Measurements from ENCODE around the gene DIO3. TPM values are rescaled to one million over a fixed set of nuclear protein-coding genes. Genes with fewer than 3 reads are reported as not detected.

DIO3 gene
- polyA plus RNA-seq (2011; rRNA removed) (not detected in 2 replicates), polyA minus RNA-seq (2011; rRNA and poly(A)+ RNA removed) (not detected in 2 replicates)

GRCh38 chr14:101561145-101561896 is at the start of gene DIO3:
Gene DIO3 (plus strand): TSS chr14:101561495.
- H3K9me3 ChIP-seq (ENCODE audit: control insufficient read depth, insufficient read depth, low read length): peaks cover 17% of the 10 kb centered on the region
- no peak for DNase-seq (ENCODE audit: low read depth, low spot score)
- peaks cover 63% of the 10 kb centered on the region for H3K27me3 ChIP-seq (ENCODE audit: control insufficient read depth, insufficient read depth, low read length)
- CTCF ChIA-PET: no interaction called here
- TF ChIP-seq, protein P1, sequence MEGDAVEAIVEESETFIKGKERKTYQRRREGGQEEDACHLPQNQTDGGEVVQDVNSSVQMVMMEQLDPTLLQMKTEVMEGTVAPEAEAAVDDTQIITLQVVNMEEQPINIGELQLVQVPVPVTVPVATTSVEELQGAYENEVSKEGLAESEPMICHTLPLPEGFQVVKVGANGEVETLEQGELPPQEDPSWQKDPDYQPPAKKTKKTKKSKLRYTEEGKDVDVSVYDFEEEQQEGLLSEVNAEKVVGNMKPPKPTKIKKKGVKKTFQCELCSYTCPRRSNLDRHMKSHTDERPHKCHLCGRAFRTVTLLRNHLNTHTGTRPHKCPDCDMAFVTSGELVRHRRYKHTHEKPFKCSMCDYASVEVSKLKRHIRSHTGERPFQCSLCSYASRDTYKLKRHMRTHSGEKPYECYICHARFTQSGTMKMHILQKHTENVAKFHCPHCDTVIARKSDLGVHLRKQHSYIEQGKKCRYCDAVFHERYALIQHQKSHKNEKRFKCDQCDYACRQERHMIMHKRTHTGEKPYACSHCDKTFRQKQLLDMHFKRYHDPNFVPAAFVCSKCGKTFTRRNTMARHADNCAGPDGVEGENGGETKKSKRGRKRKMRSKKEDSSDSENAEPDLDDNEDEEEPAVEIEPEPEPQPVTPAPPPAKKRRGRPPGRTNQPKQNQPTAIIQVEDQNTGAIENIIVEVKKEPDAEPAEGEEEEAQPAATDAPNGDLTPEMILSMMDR (IDR thresholded peaks at IDR 0.05; ENCODE audit: low read depth, low read length): no peak
- no peak within 1 kb of the TSS for H3K27ac ChIP-seq (ENCODE audit: low read depth, low read length)
- no peak within 1 kb of the TSS for H3K4me3 ChIP-seq (ENCODE audit: low read depth, low read length)
- POLR2A ChIA-PET: no interaction called here

DNA sequence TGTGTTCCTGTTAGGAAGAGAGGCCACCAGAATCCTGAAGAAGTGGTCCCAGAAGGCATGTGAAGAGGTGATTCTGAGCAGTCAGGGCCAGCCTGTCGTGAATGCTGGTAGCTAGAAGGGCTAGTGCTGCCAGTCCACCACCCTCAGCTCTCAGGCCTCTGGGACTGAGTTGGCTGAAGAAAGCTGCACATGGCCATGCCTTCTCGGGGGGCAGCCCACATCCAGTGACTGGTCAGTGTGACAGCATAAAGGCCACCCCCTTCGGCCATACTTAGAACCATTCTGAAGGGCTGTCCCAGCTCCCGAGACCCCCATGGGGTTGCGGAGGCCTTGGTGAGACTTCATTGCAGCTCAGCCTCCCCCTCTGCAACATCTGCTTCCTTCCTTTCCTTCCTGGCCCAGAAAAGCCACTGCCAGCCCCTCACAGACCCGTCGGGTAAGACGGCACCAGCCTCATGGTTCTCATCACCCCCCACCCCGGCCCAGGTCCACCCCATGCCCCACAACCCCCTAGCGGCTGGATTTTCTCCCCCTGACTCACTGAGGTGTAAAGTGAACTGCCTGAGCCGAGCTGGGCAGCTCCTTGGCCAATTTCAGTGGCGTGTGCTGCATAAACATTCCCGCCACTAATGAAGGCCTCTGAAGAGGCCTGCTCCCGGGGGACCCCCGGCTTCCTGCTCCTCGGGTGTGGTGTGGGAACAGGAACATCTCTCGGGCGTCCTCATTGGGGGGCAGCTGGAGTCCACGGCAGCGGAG is 49.5 kb upstream of the DIO3 start:
- H3K9me3 ChIP-seq (ENCODE audit: control insufficient read depth, insufficient read depth, low read length): peaks cover 13% of the 10 kb centered on the region
- H3K27me3 ChIP-seq (ENCODE audit: control insufficient read depth, insufficient read depth, low read length): peaks cover 4% of the 10 kb centered on the region
- H3K4me3 ChIP-seq (ENCODE audit: low read depth, low read length): no peak overlapping the region
- POLR2A ChIA-PET: no interaction called here
- TF ChIP-seq, protein P1 (IDR thresholded peaks at IDR 0.05; ENCODE audit: low read depth, low read length): no peak
- no peak for DNase-seq (ENCODE audit: low read depth, low spot score)
- CTCF ChIA-PET: no interaction called here
- no peak overlapping the region for H3K27ac ChIP-seq (ENCODE audit: low read depth, low read length)

DNA sequence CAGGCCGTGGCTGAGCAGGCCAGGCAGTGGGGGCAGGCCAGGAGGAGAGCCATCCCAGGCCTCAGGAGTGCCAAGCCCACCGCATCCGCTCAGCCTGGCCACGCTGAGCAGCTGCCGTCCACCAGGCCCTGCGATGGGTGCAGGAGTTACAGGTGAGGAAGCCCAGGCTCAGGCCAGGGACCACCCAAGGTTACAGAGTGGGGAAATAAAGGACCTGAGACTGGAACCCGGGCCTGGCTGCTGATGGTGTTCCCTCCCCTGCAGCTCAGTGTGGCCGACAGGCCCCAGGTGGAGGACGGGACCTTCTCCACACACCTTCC is 49.0 kb upstream of the DIO3 start:
- POLR2A ChIA-PET: no interaction called here

DNA sequence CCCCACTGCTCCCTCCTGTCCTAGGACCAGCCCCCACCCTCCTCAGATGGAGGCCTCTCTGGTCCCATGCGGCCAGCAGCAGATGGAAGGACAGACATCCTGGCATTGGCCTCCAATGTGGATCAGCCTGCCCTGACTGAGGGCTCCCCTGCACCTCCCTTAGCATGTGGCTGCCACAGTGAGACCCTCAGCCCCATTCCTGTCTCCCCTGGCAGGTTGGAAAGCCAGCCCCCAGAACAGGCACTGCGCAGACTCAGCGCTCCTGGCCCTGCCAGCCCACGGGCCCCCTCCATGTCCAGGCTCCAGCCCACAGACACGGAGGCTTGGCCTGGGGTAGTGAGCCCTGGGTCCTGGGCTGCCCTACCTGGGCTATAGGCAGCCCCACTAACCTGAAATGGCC is 47.2 kb upstream of the DIO3 start:
- H3K27ac ChIP-seq (ENCODE audit: low read depth, low read length): no peak overlapping the region
- H3K27me3 ChIP-seq (ENCODE audit: control insufficient read depth, insufficient read depth, low read length): peaks cover 2% of the 10 kb centered on the region
- no peak for DNase-seq (ENCODE audit: low read depth, low spot score)
- H3K4me3 ChIP-seq (ENCODE audit: low read depth, low read length): no peak overlapping the region
- CTCF ChIA-PET: no interaction called here
- TF ChIP-seq, protein P1 (IDR thresholded peaks at IDR 0.05; ENCODE audit: low read depth, low read length): no peak
- peaks cover 33% of the 10 kb centered on the region for H3K9me3 ChIP-seq (ENCODE audit: control insufficient read depth, insufficient read depth, low read length)
- POLR2A ChIA-PET: no interaction called here

More for the DNA sequence above, 49.0 kb upstream of the DIO3 start:
- TF ChIP-seq, protein P1 (IDR thresholded peaks at IDR 0.05; ENCODE audit: low read depth, low read length): no peak
- Histone ChIP-seq H3K4me3 (ENCODE audit: low read depth, low read length) (no peak overlapping the region), H3K27me3 (ENCODE audit: control insufficient read depth, insufficient read depth, low read length) (peaks cover 4% of the 10 kb centered on the region), H3K9me3 (ENCODE audit: control insufficient read depth, insufficient read depth, low read length) (peaks cover 15% of the 10 kb centered on the region), H3K27ac (ENCODE audit: low read depth, low read length) (no peak overlapping the region)
- no peak for DNase-seq (ENCODE audit: low read depth, low spot score)
- CTCF ChIA-PET: no interaction called here

- peaks cover 45% of the 10 kb centered on the region for H3K9me3 ChIP-seq (ENCODE audit: control insufficient read depth, insufficient read depth, low read length)
- no peak for DNase-seq (ENCODE audit: low read depth, low spot score)
- TF ChIP-seq, protein P1 (IDR thresholded peaks at IDR 0.05; ENCODE audit: low read depth, low read length): no peak
- POLR2A ChIA-PET: no interaction called here
- no peak overlapping the region for H3K27ac ChIP-seq (ENCODE audit: low read depth, low read length)
- peaks cover 2% of the 10 kb centered on the region for H3K27me3 ChIP-seq (ENCODE audit: control insufficient read depth, insufficient read depth, low read length)
- CTCF ChIA-PET: no interaction called here
- no peak overlapping the region for H3K4me3 ChIP-seq (ENCODE audit: low read depth, low read length)
Measured at GRCh38 chr14:101516401-101516800, 44.9 kb upstream of the DIO3 start.

Data from AG04450 (cell line).